SK-N-SH (cell line): ENCODE results near the gene FHL5. TPM values are rescaled to one million over a fixed set of nuclear protein-coding genes. Genes with fewer than 3 reads are reported as not detected.

Experiments
- CTCF ChIA-PET: fragments of 300-600, 350-600 bp; formaldehyde crosslinking; extraction: SDS; loops from one replicate; lab custom pipeline; 2021; lab: Yijun Ruan, JAX
- POLR2A ChIA-PET: fragments of 350-600 bp; sonication (Branson Sonifier 250); formaldehyde crosslinking; extraction: SDS; loops from one replicate; lab custom pipeline; 2020; ENCODE audit warnings: antibody characterized with exemption, inconsistent platforms; lab: Yijun Ruan, JAX
- DNase-seq: peaks from one replicate; pipeline ENCODE4 v3.0.0; 2012
- H2AFZ ChIP-seq: fragments of 200-600 bp; sonication (generic); 2 replicates; pipeline ENCODE4 v1.8.1; 2016; ENCODE audit warnings: antibody characterized with exemption, mild to moderate bottlenecking, low read depth
- H3F3A ChIP-seq: fragments of 200-600 bp; sonication (generic); replicated peaks from 2 replicates; pipeline ENCODE3; 2016; ENCODE audit warnings: antibody characterized with exemption, mild to moderate bottlenecking; ENCODE audit not compliant: insufficient read depth
- H3K27ac ChIP-seq, 2 experiments: fragments of 200-500 bp in 1 of 2; fragments of 200-600 bp in 1 of 2; sonication (Bioruptor generic) in 1 of 2; sonication (generic), shearing (Covaris generic) in 1 of 2; 2 replicates each; pipeline versions ENCODE4 v1.5.1 to v1.6.1; 2014 to 2016; ENCODE audit warnings: low read depth in 2 of 2, inconsistent platforms in 1 of 2, low read length in 1 of 2, mild to moderate bottlenecking in 1 of 2, mixed read lengths in 1 of 2
- H3K27me3 ChIP-seq: fragments of 200-600 bp; sonication (generic), shearing (Covaris generic); 2 replicates; pipeline ENCODE4 v1.6.1; 2016; ENCODE audit warnings: mixed run types; ENCODE audit not compliant: insufficient read depth
- H3K36me3 ChIP-seq, 2 experiments: fragments of 200-500 bp in 1 of 2; fragments of 200-600 bp in 1 of 2; sonication (Bioruptor generic) in 1 of 2; sonication (generic) in 1 of 2; replicated peaks in 1 of 2; 2 replicates each; pipeline versions ENCODE3 to v1.5.1; 2014 to 2016; ENCODE audit warnings: low read length in 1 of 2, mild to moderate bottlenecking in 1 of 2; ENCODE audit not compliant: insufficient read depth in 2 of 2, control insufficient read depth in 1 of 2
- H3K4me1 ChIP-seq, 2 experiments: fragments of 200-500 bp in 1 of 2; fragments of 200-600 bp in 1 of 2; sonication (Bioruptor generic) in 1 of 2; sonication (generic), shearing (Covaris generic) in 1 of 2; 2 replicates each; pipeline versions ENCODE4 v1.5.1 to v1.6.1; 2014 to 2016; ENCODE audit warnings: low read depth in 1 of 2, low read length in 1 of 2, mixed run types in 1 of 2; ENCODE audit not compliant: insufficient read depth in 2 of 2, control insufficient read depth in 1 of 2
- H3K4me2 ChIP-seq: fragments of 200-600 bp; sonication (generic), shearing (Covaris generic); 2 replicates; pipeline ENCODE4 v1.6.1; 2017; ENCODE audit warnings: mixed run types
- H3K4me3 ChIP-seq, 2 experiments: fragments of 200-500 bp in 1 of 2; fragments of 200-600 bp in 1 of 2; sonication (Bioruptor generic) in 1 of 2; sonication (generic), shearing (Covaris generic) in 1 of 2; 2 replicates each; pipeline versions ENCODE4 v1.5.1 to v1.8.1; 2014 to 2016; ENCODE audit warnings: low read depth in 2 of 2, inconsistent platforms in 1 of 2, low read length in 1 of 2, mild to moderate bottlenecking in 1 of 2, mixed read lengths in 1 of 2, moderate library complexity in 1 of 2
- H3K79me2 ChIP-seq: fragments of 200-600 bp; sonication (generic); 2 replicates; pipeline ENCODE4 v1.8.1; 2017; ENCODE audit warnings: mild to moderate bottlenecking; ENCODE audit not compliant: insufficient read depth
- H3K9ac ChIP-seq: fragments of 200-600 bp; sonication (generic); 2 replicates; pipeline ENCODE4 v1.6.1; 2017; ENCODE audit warnings: mixed run types
- H3K9me2 ChIP-seq: fragments of 200-600 bp; sonication (generic); 2 replicates; pipeline ENCODE4 v1.6.1; 2017; ENCODE audit warnings: mixed run types
- H3K9me3 ChIP-seq: fragments of 200-600 bp; sonication (generic); 2 replicates; pipeline ENCODE4 v1.6.1; 2017; ENCODE audit warnings: mixed run types, mild to moderate bottlenecking, moderate library complexity
- H4K20me1 ChIP-seq: fragments of 200-600 bp; sonication (generic); 2 replicates; pipeline ENCODE4 v1.6.1; 2017; ENCODE audit warnings: mild to moderate bottlenecking, mixed run types; ENCODE audit not compliant: insufficient read depth
- CHD2 ChIP-seq: fragments of 150-350 bp; IDR thresholded peaks from 2 replicates; pipeline ENCODE4 v1.6.1; 2018; ENCODE audit warnings: low read length; ENCODE audit not compliant: partially characterized antibody
- ELF1 ChIP-seq: IDR thresholded peaks from 2 replicates; pipeline ENCODE4 v1.4.0; 2012
- EP300 ChIP-seq, 2 experiments: IDR thresholded peaks; 2 replicates each; pipeline versions ENCODE4 v1.4.0 to v1.6.1; 2012; ENCODE audit warnings: borderline replicate concordance in 1 of 2, low read depth in 1 of 2, low read length in 1 of 2
- FOXJ3 ChIP-seq: sonication (generic); formaldehyde crosslinking; IDR thresholded peaks from 2 replicates; pipeline ENCODE4 v1.5.1; 2020; ENCODE audit warnings: mild to moderate bottlenecking, missing genetic modification reagents
- FOXM1 ChIP-seq: IDR thresholded peaks from 2 replicates; pipeline ENCODE4 v1.4.0; 2012; ENCODE audit warnings: low read depth, mild to moderate bottlenecking
- GABPA ChIP-seq: IDR thresholded peaks from 2 replicates; pipeline ENCODE4 v1.4.0; 2012; ENCODE audit warnings: low read depth, mild to moderate bottlenecking
- GATA2 ChIP-seq: sonication (generic); formaldehyde crosslinking; IDR thresholded peaks from 2 replicates; pipeline ENCODE4 v1.5.0; 2020; ENCODE audit warnings: mild to moderate bottlenecking, missing genetic modification reagents
- JUND ChIP-seq: IDR thresholded peaks from 2 replicates; pipeline ENCODE4 v1.4.0; 2012
- MEF2A ChIP-seq: IDR thresholded peaks from 2 replicates; pipeline ENCODE4 v1.4.0; 2012; ENCODE audit warnings: low read depth, borderline replicate concordance
- MXI1 ChIP-seq: IDR thresholded peaks from 2 replicates; pipeline ENCODE4 v1.6.1; 2012; ENCODE audit warnings: mild to moderate bottlenecking, low read depth, low read length, improper control_type of control experiment
- NFIC ChIP-seq: IDR thresholded peaks from 2 replicates; pipeline ENCODE4 v1.4.0; 2012; ENCODE audit warnings: borderline replicate concordance
- NRF1 ChIP-seq: IDR thresholded peaks from 2 replicates; pipeline ENCODE4 v1.6.1; 2012; ENCODE audit warnings: low read depth, mild to moderate bottlenecking, low read length
- POLR2AphosphoS5 ChIP-seq: IDR thresholded peaks from 2 replicates; pipeline ENCODE4 v1.6.1; 2012; ENCODE audit warnings: low read depth, low read length
- RAD21 ChIP-seq: IDR thresholded peaks from 2 replicates; pipeline ENCODE4 v1.6.1; 2012; ENCODE audit warnings: mild to moderate bottlenecking, low read length
- RFX5 ChIP-seq: IDR thresholded peaks from 2 replicates; pipeline ENCODE4 v1.6.1; 2012; ENCODE audit warnings: mild to moderate bottlenecking, improper control_type of control experiment, low read length
- SIN3A ChIP-seq: IDR thresholded peaks from 2 replicates; pipeline ENCODE4 v1.6.1; 2012; ENCODE audit warnings: low read depth, mild to moderate bottlenecking, low read length, moderate library complexity, borderline replicate concordance
- SMC3 ChIP-seq: IDR thresholded peaks from 2 replicates; pipeline ENCODE4 v1.6.1; 2012; ENCODE audit warnings: low read depth, low read length, improper control_type of control experiment
- TAF1 ChIP-seq: IDR thresholded peaks from 2 replicates; pipeline ENCODE4 v1.6.1; 2012; ENCODE audit warnings: low read depth, mild to moderate bottlenecking, low read length, moderate library complexity, borderline replicate concordance
- TCF12 ChIP-seq: IDR thresholded peaks from 2 replicates; pipeline ENCODE4 v1.4.0; 2012
- YY1 ChIP-seq: IDR thresholded peaks from 2 replicates; pipeline ENCODE4 v1.4.0; 2012; ENCODE audit warnings: low read depth, mild to moderate bottlenecking
- WGBS: methylation state at CpG from one replicate; pipeline ENCODE4 v1.1.6; 2017; ENCODE audit warnings: low lambda C conversion rate; 5-methylcytosine and 5-hydroxymethylcytosine counted together
- polyA plus RNA-seq, 3 experiments: library from polyadenylated mRNA; depleted of rRNA; stranded (reverse); fragments of >200 nt; gene quantifications; 2 replicates each; pipeline ENCODE4 v1.2.3, GENCODE V29; 2012
- TF ChIP-seq, protein P1 (sequence below): IDR thresholded peaks from 2 replicates; pipeline ENCODE4 v1.4.0; 2012; ENCODE audit warnings: low read depth, borderline replicate concordance
- TF ChIP-seq, protein P2 (sequence below): IDR thresholded peaks from 2 replicates; pipeline ENCODE4 v1.4.0; 2012; ENCODE audit warnings: low read depth, borderline replicate concordance
- TF ChIP-seq, protein P3 (sequence below): IDR thresholded peaks from 2 replicates; pipeline ENCODE4; 2012

The FHL5 gene
- polyA plus RNA-seq, 1 of the 3 experiments (the other 2 are of a cell fraction) = not detected

DNA sequence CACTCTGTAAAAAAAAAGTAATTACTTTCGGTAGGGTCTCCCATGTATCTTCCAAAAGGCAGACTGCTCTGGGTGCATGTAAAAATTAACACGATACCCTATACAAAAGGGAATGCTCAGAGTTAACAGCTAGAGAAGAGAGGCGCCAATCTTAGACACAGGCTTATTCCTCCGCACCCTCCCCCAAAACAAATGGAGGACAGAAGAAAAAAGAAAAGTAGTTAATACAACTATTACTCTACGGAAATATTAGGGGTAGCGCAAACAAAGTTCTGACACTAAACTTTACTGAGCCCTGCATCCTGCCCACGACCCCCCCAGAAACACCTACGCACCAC lies 41.7 kb upstream of the FHL5 start:
- peak overlapping the region; percentile 95 for H2AFZ ChIP-seq
- H3F3A ChIP-seq = no peaks in the 10 kb centered on the region
- H3K79me2 ChIP-seq = peaks cover 31% of the 10 kb centered on the region
- POLR2A ChIA-PET = no interaction called here
- no peaks in the 10 kb centered on the region for H3K9me2 ChIP-seq
- H3K4me3 ChIP-seq = peak overlapping the region; percentile 88 to 94
- peaks cover 11 to 13% of the 10 kb centered on the region in 2 experiments; a peak in 3 of 4 replicates for H3K4me1 ChIP-seq
- peaks cover 23 to 25% of the 10 kb centered on the region in 2 experiments for H3K36me3 ChIP-seq
- H3K27me3 ChIP-seq = no peaks in the 10 kb centered on the region
- peak overlapping the region; percentile 91 to 94 for H3K27ac ChIP-seq
- H3K9me3 ChIP-seq = no peaks in the 10 kb centered on the region
- H3K9ac ChIP-seq = peak overlapping the region; percentile 93
- no peaks in the 10 kb centered on the region for H4K20me1 ChIP-seq
- peak overlapping the region; percentile 71 for H3K4me2 ChIP-seq
- no peak for DNase-seq
- 1% methylated on average over 8 of the region's 8 CpGs for WGBS
- TF ChIP-seq SMC3 (no peak), GATA2 (CRISPR knock-in tag) (no peak), FOXJ3 (CRISPR knock-in tag) (no peak), RAD21 (no peak), YY1 (no peak), MEF2A (no peak), POLR2AphosphoS5 (no peak), MXI1 (no peak; the same call in 1 of the 2 replicates), SIN3A (no peak), RFX5 (no peak), JUND (no peak), CHD2 (no peak)
- TF ChIP-seq, protein P1, sequence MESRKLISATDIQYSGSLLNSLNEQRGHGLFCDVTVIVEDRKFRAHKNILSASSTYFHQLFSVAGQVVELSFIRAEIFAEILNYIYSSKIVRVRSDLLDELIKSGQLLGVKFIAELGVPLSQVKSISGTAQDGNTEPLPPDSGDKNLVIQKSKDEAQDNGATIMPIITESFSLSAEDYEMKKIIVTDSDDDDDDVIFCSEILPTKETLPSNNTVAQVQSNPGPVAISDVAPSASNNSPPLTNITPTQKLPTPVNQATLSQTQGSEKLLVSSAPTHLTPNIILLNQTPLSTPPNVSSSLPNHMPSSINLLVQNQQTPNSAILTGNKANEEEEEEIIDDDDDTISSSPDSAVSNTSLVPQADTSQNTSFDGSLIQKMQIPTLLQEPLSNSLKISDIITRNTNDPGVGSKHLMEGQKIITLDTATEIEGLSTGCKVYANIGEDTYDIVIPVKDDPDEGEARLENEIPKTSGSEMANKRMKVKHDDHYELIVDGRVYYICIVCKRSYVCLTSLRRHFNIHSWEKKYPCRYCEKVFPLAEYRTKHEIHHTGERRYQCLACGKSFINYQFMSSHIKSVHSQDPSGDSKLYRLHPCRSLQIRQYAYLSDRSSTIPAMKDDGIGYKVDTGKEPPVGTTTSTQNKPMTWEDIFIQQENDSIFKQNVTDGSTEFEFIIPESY = no peak
- TF ChIP-seq, protein P2, sequence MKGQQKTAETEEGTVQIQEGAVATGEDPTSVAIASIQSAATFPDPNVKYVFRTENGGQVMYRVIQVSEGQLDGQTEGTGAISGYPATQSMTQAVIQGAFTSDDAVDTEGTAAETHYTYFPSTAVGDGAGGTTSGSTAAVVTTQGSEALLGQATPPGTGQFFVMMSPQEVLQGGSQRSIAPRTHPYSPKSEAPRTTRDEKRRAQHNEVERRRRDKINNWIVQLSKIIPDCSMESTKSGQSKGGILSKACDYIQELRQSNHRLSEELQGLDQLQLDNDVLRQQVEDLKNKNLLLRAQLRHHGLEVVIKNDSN = no peak
- CTCF ChIA-PET = interaction anchor here (0.6 kb wide), 1 partner anchor 489 kb away, joined by 3 read pairs; no protein-coding TSS in a partner anchor

DNA sequence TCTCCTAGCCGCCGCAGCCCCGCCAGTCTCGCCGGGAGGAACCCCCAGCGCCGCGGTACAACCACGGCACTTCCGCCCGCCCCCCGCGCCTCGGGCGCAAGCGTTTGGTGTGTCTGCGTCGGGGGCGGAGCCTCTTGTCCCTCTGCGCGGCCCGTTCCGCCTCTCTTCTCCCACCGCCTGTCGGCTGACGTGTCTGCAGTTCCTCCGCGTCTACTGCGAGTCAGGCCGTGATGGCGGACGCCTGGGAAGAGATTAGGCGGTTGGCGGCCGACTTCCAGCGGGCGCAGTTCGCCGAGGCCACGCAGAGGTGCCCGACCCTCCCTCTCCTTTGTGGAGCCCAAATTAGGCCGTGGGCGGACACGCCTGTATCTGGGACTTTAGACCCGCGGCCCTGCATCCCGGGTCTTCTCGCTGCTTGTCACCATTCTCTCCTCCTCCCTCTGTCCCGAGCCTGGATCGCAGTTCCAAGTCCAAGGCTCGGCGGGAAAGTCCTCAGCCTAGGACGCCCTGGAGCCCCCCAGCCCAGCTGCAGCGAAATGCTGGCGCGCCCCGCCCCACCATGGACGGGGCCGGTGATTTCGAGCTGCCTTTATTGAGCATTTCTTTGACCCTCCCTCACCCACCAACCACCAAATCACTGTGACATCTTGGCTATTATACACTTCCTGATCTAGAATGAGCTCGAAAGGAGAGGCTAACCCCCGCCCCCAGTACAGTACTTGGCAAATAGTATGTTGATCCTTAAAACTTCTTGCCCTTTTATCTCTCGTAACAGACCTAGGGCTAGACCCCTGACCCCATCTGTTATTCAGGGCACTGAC lies 41.1 kb upstream of the FHL5 start, which contains the start of gene UFL1:
UFL1 (plus strand) TSS at position 163 of the 821 bp plus-strand sequence; CDS start at position 231, 68 bp downstream.
- Histone ChIP-seq H3K36me3 (peaks cover 29 to 31% of the 10 kb centered on the region in 2 experiments), H3K4me1 (peaks cover 11 to 13% of the 10 kb centered on the region in 2 experiments; a peak in 3 of 4 replicates), H3K27ac (peak within 1 kb of the TSS; percentile 91 to 94), H3F3A (no peaks in the 10 kb centered on the region), H4K20me1 (no peaks in the 10 kb centered on the region), H3K27me3 (no peaks in the 10 kb centered on the region), H3K9me3 (no peaks in the 10 kb centered on the region), H3K9ac (peak within 1 kb of the TSS; percentile 93), H3K4me2 (peak within 1 kb of the TSS; percentile 71), H3K4me3 (peak within 1 kb of the TSS; percentile 88 to 94), H2AFZ (peak within 1 kb of the TSS; percentile 95), H3K79me2 (peaks cover 31% of the 10 kb centered on the region), H3K9me2 (no peaks in the 10 kb centered on the region)
- WGBS = under 1% methylated on average over 10 of the region's 63 CpGs
- ChIA-PET POLR2A (interaction anchor here (0.6 kb wide), 1 partner anchor 953 kb away, joined by 3 read pairs; no protein-coding TSS in a partner anchor), CTCF (no interaction called here)
- peak; percentile 89 for DNase-seq
- TF ChIP-seq SIN3A = peak; percentile 94
- TF ChIP-seq YY1 = peak; percentile 91
- TF ChIP-seq NRF1 = peak; percentile 63
- TF ChIP-seq MXI1 = peak; percentile 68
- peak; percentile 96 for TF ChIP-seq POLR2AphosphoS5
- TF ChIP-seq, protein P3, sequence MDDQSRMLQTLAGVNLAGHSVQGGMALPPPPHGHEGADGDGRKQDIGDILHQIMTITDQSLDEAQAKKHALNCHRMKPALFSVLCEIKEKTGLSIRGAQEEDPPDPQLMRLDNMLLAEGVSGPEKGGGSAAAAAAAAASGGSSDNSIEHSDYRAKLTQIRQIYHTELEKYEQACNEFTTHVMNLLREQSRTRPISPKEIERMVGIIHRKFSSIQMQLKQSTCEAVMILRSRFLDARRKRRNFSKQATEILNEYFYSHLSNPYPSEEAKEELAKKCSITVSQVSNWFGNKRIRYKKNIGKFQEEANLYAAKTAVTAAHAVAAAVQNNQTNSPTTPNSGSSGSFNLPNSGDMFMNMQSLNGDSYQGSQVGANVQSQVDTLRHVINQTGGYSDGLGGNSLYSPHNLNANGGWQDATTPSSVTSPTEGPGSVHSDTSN = peak; percentile 66
- TF ChIP-seq RAD21 = no peak
- TF ChIP-seq ELF1 = peak; percentile 83
- 0 out of 4 replicates have a peak, but pooled peaks of 1 of the 2 experiments have one; percentile 19 for TF ChIP-seq EP300 (IDR thresholded peaks at IDR 0.05; ENCODE audit: borderline replicate concordance in 1 of 2, low read depth in 1 of 2, low read length in 1 of 2)
- no peak for TF ChIP-seq NFIC
- TF ChIP-seq JUND = no peak
- TF ChIP-seq RFX5 = no peak
- TF ChIP-seq, protein P2 = no peak
- peak; percentile 91 for TF ChIP-seq TAF1
- TF ChIP-seq GABPA = peak; percentile 59
- peak; percentile 10; the same call in 1 of the 2 replicates for TF ChIP-seq TCF12
- no peak for TF ChIP-seq FOXM1
- TF ChIP-seq FOXJ3 (CRISPR knock-in tag) = peak; percentile 70
